RWPE1 (cell line): ENCODE measurements around the gene INTS1.
A peak's percentile ranks its signal among the peaks of the same experiment; 100 is the strongest.

ENCODE experiments used
- CTCF ChIA-PET: fragments of 350-600 bp; sonication (Branson Sonifier 250); formaldehyde crosslinking; extraction: SDS; loops from one replicate; lab custom pipeline; 2021; lab: Yijun Ruan, JAX
- POLR2A ChIA-PET: fragments of 400-600 bp; formaldehyde crosslinking; extraction: SDS; loops from one replicate; lab custom pipeline; 2020; ENCODE audit warnings: antibody characterized with exemption; ENCODE audit not compliant: low non-redundant PET; lab: Yijun Ruan, JAX
- DNase-seq: peaks from one replicate; pipeline ENCODE4 v3.0.0; 2012; ENCODE audit warnings: low spot score
- H3K27ac ChIP-seq: fragments of 450-650 bp; 2 replicates; pipeline ENCODE4 v1.5.1; 2017
- CTCF ChIP-seq: fragments of 450-650 bp; conservative IDR thresholded peaks from 2 replicates; pipeline ENCODE4 v1.5.1; 2017; ENCODE audit warnings: low read depth, mild to moderate bottlenecking

The INTS1 gene, protein sequence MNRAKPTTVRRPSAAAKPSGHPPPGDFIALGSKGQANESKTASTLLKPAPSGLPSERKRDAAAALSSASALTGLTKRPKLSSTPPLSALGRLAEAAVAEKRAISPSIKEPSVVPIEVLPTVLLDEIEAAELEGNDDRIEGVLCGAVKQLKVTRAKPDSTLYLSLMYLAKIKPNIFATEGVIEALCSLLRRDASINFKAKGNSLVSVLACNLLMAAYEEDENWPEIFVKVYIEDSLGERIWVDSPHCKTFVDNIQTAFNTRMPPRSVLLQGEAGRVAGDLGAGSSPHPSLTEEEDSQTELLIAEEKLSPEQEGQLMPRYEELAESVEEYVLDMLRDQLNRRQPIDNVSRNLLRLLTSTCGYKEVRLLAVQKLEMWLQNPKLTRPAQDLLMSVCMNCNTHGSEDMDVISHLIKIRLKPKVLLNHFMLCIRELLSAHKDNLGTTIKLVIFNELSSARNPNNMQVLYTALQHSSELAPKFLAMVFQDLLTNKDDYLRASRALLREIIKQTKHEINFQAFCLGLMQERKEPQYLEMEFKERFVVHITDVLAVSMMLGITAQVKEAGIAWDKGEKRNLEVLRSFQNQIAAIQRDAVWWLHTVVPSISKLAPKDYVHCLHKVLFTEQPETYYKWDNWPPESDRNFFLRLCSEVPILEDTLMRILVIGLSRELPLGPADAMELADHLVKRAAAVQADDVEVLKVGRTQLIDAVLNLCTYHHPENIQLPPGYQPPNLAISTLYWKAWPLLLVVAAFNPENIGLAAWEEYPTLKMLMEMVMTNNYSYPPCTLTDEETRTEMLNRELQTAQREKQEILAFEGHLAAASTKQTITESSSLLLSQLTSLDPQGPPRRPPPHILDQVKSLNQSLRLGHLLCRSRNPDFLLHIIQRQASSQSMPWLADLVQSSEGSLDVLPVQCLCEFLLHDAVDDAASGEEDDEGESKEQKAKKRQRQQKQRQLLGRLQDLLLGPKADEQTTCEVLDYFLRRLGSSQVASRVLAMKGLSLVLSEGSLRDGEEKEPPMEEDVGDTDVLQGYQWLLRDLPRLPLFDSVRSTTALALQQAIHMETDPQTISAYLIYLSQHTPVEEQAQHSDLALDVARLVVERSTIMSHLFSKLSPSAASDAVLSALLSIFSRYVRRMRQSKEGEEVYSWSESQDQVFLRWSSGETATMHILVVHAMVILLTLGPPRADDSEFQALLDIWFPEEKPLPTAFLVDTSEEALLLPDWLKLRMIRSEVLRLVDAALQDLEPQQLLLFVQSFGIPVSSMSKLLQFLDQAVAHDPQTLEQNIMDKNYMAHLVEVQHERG (N-terminal part only)

GRCh38 chr7:1503816-1504775 is at the start of gene INTS1:
INTS1 (minus strand) TSS chr7:1504389; CDS start chr7:1503960, 429 bp downstream.
- POLR2A ChIA-PET = interaction anchor here (0.6 to 0.7 kb wide), 2 partner anchors 30 to 1506 kb away, joined by 3 to 4 read pairs; no protein-coding TSS in a partner anchor
- H3K27ac ChIP-seq = peak within 1 kb of the TSS; percentile 76
- TF ChIP-seq CTCF = peak; percentile 98
- peak; percentile 95 for DNase-seq
- CTCF ChIA-PET = interaction anchor here (0.6 to 1.9 kb wide), 7 partner anchors 23 to 52 kb away, joined by 3 to 9 read pairs (median 4); partner anchors contain the start of gene TMEM184A

DNA sequence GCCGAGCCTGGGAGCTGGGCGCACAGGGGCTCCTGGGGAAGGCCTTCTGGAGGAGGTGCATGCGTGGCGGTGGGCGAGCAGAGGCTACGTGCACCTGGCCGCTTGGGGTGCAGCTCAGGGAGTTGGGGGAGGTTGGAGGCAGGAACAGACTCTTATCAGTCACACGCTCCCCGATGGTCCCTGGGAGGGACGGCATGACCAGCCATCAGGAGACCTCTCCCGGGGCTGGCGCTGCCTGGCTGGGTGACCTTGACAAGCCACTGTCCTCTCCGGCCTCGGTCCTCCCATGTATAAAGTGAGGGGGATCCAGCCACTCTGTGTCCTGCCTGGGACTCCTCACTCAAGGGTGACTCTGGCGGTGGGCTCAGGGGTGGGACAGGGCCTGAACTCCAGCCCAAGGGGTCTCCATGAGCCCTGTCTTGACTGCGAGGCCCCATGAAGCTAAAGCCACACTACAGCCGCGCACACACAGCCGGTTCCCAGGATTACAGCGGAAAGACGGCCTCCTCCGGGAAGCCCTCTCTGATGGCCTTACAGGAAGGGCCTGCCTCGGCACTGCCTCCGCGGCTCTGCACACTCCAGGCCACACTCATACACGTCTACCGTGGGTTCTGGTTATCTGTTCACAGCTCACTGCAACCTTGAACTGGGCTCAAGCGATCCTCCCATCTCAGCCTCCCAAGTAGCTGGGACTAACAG is 49.5 kb upstream of the INTS1 start:
- H3K27ac ChIP-seq = peak overlapping the region; percentile 96
- no peak for DNase-seq
- CTCF ChIA-PET = interaction anchor here (0.6 to 0.7 kb wide), 2 partner anchors 47 to 91 kb away, joined by 3 to 4 read pairs; no protein-coding TSS in a partner anchor
- no peak for TF ChIP-seq CTCF
- POLR2A ChIA-PET = no interaction called here

DNA sequence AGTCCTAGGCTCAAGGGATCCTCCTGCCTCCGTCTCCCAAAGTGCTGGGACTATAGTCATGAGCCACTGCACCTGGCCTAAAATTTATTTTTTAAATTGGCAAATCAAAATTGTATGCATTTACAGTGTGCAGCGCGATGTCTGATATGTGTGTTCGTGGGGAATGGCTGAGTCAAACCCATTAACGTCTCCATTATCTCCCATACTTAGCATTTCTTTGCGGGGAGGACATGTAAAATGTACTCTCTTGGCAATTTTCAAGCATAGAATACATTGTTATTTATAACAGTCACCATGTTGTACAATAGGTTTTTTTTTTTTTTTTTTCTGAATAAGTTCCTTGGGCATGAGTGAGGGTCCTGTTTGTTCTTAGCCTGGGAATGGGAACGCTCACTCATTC is 48.0 kb upstream of the INTS1 start:
- CTCF ChIA-PET = interaction anchor here (0.6 to 1.0 kb wide), 2 partner anchors 9 to 37 kb away, joined by 3 to 4 read pairs; no protein-coding TSS in a partner anchor
- no peak for TF ChIP-seq CTCF
- peak overlapping the region; percentile 96 for H3K27ac ChIP-seq
- POLR2A ChIA-PET = no interaction called here
- no peak for DNase-seq

DNA sequence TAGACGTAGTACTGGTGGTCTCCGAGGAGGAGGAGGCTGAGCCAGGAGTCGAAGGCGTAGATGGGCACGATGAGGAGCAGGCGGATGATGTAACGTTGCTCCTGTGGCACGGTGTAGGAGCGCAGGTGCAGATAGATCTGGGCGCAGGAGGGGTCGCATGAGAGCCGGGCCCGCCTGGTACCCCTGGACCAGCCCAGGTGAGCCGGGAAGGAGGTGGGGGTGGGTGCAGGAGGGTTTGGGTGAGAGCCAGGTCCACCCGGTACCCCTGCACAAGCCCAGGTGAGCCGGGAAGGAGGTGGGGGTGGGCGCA is 46.6 kb upstream of the INTS1 start:
- POLR2A ChIA-PET = no interaction called here
- CTCF ChIA-PET = no interaction called here
- TF ChIP-seq CTCF = no peak
- DNase-seq = no peak
- H3K27ac ChIP-seq = no peak overlapping the region

GRCh38 chr7:1550005-1550845 is 46.0 kb upstream of the INTS1 start:
- no peak for DNase-seq
- POLR2A ChIA-PET = no interaction called here
- no peak for TF ChIP-seq CTCF
- CTCF ChIA-PET = interaction anchor here (0.5 kb wide), 1 partner anchor 43 kb away, joined by 4 read pairs; no protein-coding TSS in a partner anchor
- no peak overlapping the region for H3K27ac ChIP-seq
